ENCODE data around the gene HNRNPA0.

The HNRNPA0 gene

GRCh38 chr5:137741718-137742117, 12.4 kb downstream of the HNRNPA0 start:
- Mint-ChIP-seq H3K4me1 (peaks cover 2% of the 10 kb centered on the region), H3K27ac (no peak overlapping the region), H3K4me3 (no peak overlapping the region), H3K9me3 (peaks cover 3% of the 10 kb centered on the region), H3K27me3 (no peaks in the 10 kb centered on the region), H3K36me3 (peaks cover 2% of the 10 kb centered on the region)
- ATAC-seq (ENCODE audit: low read depth) (no peak), DNase-seq (ENCODE audit: low spot score in 2 of 2) (no peak)

- ATAC-seq (ENCODE audit: low read depth) (no peak), DNase-seq (ENCODE audit: low spot score in 2 of 2) (no peak)
- Mint-ChIP-seq H3K36me3 (peaks cover 2% of the 10 kb centered on the region), H3K9me3 (peaks cover 3% of the 10 kb centered on the region), H3K27me3 (no peaks in the 10 kb centered on the region), H3K4me3 (no peak overlapping the region), H3K4me1 (peaks cover 2% of the 10 kb centered on the region), H3K27ac (no peak overlapping the region)
Observed at GRCh38 chr5:137739737-137740136, 14.4 kb downstream of the HNRNPA0 start.

DNA sequence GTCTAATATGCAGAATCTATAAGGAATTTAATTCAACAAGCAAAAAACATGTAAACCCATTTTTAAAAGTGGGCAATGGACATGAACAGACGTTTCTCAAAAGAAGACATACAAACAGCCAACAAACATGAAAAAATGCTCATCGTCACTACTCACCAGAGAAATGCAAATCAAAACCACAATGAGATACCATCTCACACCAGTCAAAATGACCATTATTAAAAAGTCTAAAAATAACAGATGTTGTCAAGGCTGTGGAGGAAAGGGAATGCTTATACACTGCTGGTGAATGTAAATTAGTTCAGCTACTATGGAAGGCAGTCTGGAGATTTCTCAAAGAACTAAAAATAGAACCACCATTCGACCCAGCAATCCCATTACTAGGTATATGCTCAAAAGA, 15.2 kb downstream of the HNRNPA0 start:
- DNase-seq (ENCODE audit: low spot score in 2 of 2), result no peak
- peaks cover 3% of the 10 kb centered on the region for H3K9me3 Mint-ChIP-seq
- H3K27me3 Mint-ChIP-seq, result peaks cover 2% of the 10 kb centered on the region
- H3K4me1 Mint-ChIP-seq, result peaks cover 2% of the 10 kb centered on the region
- no peak overlapping the region for H3K27ac Mint-ChIP-seq
- H3K36me3 Mint-ChIP-seq, result peaks cover 2% of the 10 kb centered on the region
- no peak overlapping the region for H3K4me3 Mint-ChIP-seq
- ATAC-seq (ENCODE audit: low read depth), result no peak

DNA sequence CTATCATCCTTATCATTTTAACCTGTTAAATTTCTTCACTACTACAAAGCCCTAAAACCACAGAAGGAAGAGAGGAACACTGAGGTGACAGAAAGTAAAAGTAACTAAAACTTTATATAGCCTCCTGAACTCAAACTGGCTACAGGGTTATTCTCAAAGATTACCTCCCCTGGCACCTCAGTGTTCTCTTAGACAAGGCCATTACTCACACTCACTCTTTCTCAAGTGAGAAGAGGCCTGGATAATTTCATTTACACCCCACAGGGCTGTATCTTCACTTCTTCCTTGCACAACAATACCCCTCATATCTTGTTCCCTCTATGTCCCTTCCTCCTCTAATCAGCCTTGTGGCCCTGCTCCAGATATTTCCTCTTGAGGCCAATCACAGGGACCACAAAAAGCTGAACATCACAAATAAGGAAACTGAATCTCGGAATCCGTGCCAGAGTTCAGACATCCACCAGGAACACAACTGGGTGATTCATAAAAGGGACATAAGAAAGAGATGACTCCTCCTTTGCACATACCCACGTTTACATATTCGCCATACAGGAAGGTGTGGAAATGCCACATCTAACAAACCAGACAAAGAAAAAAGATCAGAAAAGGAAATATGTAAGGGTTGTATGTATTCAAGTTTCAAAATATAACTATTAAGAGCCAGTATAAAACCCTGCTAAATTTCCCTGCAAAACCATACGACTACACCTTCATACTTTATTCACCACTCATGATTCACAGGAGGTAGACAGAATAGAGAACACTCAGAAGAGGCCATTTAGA, 16.6 kb downstream of the HNRNPA0 start:
- Mint-ChIP-seq H3K4me1 (peaks cover 2% of the 10 kb centered on the region), H3K27ac (no peak overlapping the region), H3K9me3 (peaks cover 3% of the 10 kb centered on the region), H3K4me3 (no peak overlapping the region), H3K36me3 (peaks cover 2% of the 10 kb centered on the region), H3K27me3 (peaks cover 2% of the 10 kb centered on the region)
- DNase-seq (ENCODE audit: low spot score in 2 of 2) (no peak), ATAC-seq (ENCODE audit: low read depth) (no peak)

DNA sequence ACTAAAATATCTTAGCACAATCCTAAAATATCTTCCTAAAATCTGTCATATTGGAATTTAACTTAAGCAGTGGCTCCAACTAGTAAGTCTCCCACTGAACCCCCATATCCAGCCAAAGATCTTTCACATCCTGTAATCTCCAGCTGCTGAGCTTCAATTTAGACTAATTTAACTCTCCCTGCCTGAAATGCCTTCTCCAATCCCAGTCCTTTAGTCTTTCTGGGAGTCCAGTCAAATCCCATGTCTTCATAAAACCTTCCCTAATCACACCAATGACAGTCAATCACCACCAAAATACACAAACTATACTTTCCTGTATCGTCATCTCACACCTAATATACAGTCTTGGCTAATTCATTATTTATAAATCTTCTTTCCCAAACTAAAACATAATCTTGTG, 17.7 kb downstream of the HNRNPA0 start:
- DNase-seq (ENCODE audit: low spot score in 2 of 2), result no peak
- Mint-ChIP-seq H3K36me3 (peaks cover 2% of the 10 kb centered on the region), H3K27ac (no peak overlapping the region)

GRCh38 chr5:137735555-137736284, 18.4 kb downstream of the HNRNPA0 start, which contains the start of gene KLHL3:
TSS of gene KLHL3 (minus strand) at chr5:137736089. CDS start at chr5:137735646, 443 bp downstream.
- H3K27me3 Mint-ChIP-seq, result peaks cover 2% of the 10 kb centered on the region
- no peak within 1 kb of the TSS for H3K27ac Mint-ChIP-seq
- H3K4me3 Mint-ChIP-seq, result no peak within 1 kb of the TSS
- DNase-seq (ENCODE audit: low spot score in 2 of 2) (peak in 1 of 2 donors; percentile 13), ATAC-seq (ENCODE audit: low read depth) (peak; percentile 32)
- H3K4me1 Mint-ChIP-seq, result peaks cover 2% of the 10 kb centered on the region
- peaks cover 2% of the 10 kb centered on the region for H3K36me3 Mint-ChIP-seq
- peaks cover 3% of the 10 kb centered on the region for H3K9me3 Mint-ChIP-seq

More for the DNA sequence above, 17.7 kb downstream of the HNRNPA0 start:
- H3K4me3 Mint-ChIP-seq, result no peak overlapping the region
- H3K27me3 Mint-ChIP-seq, result peaks cover 2% of the 10 kb centered on the region
- peaks cover 3% of the 10 kb centered on the region for H3K9me3 Mint-ChIP-seq
- no peak for ATAC-seq (ENCODE audit: low read depth)
- peaks cover 2% of the 10 kb centered on the region for H3K4me1 Mint-ChIP-seq

DNA sequence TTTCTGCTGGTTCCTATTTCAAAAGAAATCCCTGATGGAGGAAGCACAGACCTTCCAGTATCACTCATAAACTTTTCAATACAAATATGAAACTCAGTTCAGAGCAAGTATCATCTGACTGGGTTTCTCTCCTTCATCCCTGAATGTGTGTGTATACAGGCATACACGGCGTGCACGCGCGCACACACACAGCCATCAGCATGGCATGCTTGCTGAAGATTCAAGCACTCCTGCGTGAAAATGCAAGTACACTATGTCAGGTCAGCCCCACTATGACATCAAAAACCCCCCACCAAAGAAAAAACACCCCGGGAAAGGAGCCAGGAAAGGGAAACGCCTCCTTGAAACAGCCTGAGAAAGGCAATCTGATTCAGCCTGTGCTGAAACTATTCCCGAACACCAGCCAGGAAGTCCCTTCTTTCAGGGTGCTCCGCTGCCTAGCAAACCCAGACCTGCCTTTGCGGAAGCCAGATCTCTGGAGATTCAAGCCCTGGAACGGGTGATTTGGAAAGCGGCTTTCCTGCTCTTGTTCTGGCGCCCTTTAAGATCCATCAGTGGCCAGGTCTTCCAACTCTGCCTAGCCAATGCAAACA, 19.1 kb downstream of the HNRNPA0 start:
- Mint-ChIP-seq H3K27ac (no peak overlapping the region), H3K4me1 (peaks cover 2% of the 10 kb centered on the region), H3K9me3 (peaks cover 3% of the 10 kb centered on the region), H3K27me3 (peaks cover 2% of the 10 kb centered on the region), H3K4me3 (no peak overlapping the region), H3K36me3 (peaks cover 2% of the 10 kb centered on the region)
- ATAC-seq (ENCODE audit: low read depth) (peak; percentile 27), DNase-seq (ENCODE audit: low spot score in 2 of 2) (no peak)

DNA sequence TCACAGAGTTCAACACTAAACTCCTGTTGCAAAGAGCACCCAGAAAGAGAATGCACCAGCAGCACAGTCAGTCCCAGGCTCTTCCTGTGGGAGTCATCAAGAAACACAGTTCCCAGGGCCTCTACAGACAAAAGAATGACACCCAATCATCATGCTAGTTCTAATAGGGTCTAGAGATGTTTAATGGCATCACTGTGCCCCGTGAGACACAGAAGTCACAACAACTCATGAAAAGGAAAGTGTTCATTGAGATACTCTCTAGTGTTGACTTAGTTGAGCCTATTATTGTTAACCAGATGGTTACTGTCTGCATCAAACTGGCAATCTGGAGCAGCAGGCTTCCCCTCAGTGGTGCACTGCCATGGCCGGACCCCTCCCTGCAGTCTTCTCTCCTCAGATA, 19.8 kb downstream of the HNRNPA0 start:
- DNase-seq (ENCODE audit: low spot score in 2 of 2), result no peak
- Mint-ChIP-seq H3K27me3 (peaks cover 2% of the 10 kb centered on the region), H3K27ac (no peak overlapping the region), H3K9me3 (peaks cover 3% of the 10 kb centered on the region), H3K4me1 (peaks cover 2% of the 10 kb centered on the region), H3K36me3 (peaks cover 2% of the 10 kb centered on the region), H3K4me3 (no peak overlapping the region)
- no peak for ATAC-seq (ENCODE audit: low read depth)

GRCh38 chr5:137733922-137734321, 20.2 kb downstream of the HNRNPA0 start:
- H3K27me3 Mint-ChIP-seq, result peaks cover 2% of the 10 kb centered on the region
- H3K27ac Mint-ChIP-seq, result no peak overlapping the region
- no peak overlapping the region for H3K4me3 Mint-ChIP-seq
- peaks cover 2% of the 10 kb centered on the region for H3K36me3 Mint-ChIP-seq
- H3K9me3 Mint-ChIP-seq, result peaks cover 3% of the 10 kb centered on the region
- DNase-seq (ENCODE audit: low spot score in 2 of 2), result no peak
- peaks cover 2% of the 10 kb centered on the region for H3K4me1 Mint-ChIP-seq
- no peak for ATAC-seq (ENCODE audit: low read depth)

DNA sequence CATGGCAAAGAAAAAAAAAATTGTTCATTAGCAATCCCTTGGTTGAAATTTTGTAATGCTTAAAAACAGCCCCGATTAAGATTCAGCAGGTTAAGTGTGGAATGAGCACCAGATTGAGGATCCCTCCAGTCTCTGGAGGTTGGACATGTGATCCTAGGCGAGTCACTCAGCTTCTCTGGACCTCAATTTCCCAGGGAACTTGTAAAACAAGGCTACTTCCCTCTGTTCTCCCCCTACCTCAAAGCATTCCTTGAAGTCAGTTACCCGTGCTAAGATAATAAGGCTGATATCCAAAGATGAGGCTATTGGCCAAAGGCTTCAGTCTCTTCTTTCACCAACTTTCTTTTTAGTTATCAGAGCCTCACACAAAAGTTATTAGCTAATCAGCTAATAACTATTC, 21.2 kb downstream of the HNRNPA0 start:
- Mint-ChIP-seq H3K27me3 (peaks cover 2% of the 10 kb centered on the region), H3K9me3 (peaks cover 3% of the 10 kb centered on the region), H3K36me3 (peaks cover 2% of the 10 kb centered on the region), H3K4me3 (no peak overlapping the region), H3K27ac (no peak overlapping the region), H3K4me1 (peaks cover 2% of the 10 kb centered on the region)
- DNase-seq (ENCODE audit: low spot score in 2 of 2) (no peak), ATAC-seq (ENCODE audit: low read depth) (no peak)

- no peak for DNase-seq (ENCODE audit: low spot score in 2 of 2)
- H3K9me3 Mint-ChIP-seq, result no peaks in the 10 kb centered on the region
- H3K27ac Mint-ChIP-seq, result no peak overlapping the region
- ATAC-seq (ENCODE audit: low read depth), result no peak
- H3K27me3 Mint-ChIP-seq, result peaks cover 2% of the 10 kb centered on the region
- H3K36me3 Mint-ChIP-seq, result no peaks in the 10 kb centered on the region
- H3K4me3 Mint-ChIP-seq, result no peak overlapping the region
- H3K4me1 Mint-ChIP-seq, result no peaks in the 10 kb centered on the region
Observed at GRCh38 chr5:137731176-137731575, 23.0 kb downstream of the HNRNPA0 start.

GRCh38 chr5:137730336-137730735, 23.8 kb downstream of the HNRNPA0 start:
- no peaks in the 10 kb centered on the region for H3K9me3 Mint-ChIP-seq
- no peak overlapping the region for H3K27ac Mint-ChIP-seq
- H3K4me1 Mint-ChIP-seq, result no peaks in the 10 kb centered on the region
- peaks cover 2% of the 10 kb centered on the region for H3K27me3 Mint-ChIP-seq
- ATAC-seq (ENCODE audit: low read depth) (no peak), DNase-seq (ENCODE audit: low spot score in 2 of 2) (no peak)
- H3K36me3 Mint-ChIP-seq, result no peaks in the 10 kb centered on the region
- no peak overlapping the region for H3K4me3 Mint-ChIP-seq

GRCh38 chr5:137728048-137728447, 26.1 kb downstream of the HNRNPA0 start:
- DNase-seq (ENCODE audit: low spot score in 2 of 2) (no peak), ATAC-seq (ENCODE audit: low read depth) (no peak)
- Mint-ChIP-seq H3K4me1 (no peaks in the 10 kb centered on the region), H3K36me3 (no peaks in the 10 kb centered on the region), H3K27me3 (no peaks in the 10 kb centered on the region), H3K27ac (no peak overlapping the region), H3K4me3 (no peak overlapping the region), H3K9me3 (no peaks in the 10 kb centered on the region)

DNA sequence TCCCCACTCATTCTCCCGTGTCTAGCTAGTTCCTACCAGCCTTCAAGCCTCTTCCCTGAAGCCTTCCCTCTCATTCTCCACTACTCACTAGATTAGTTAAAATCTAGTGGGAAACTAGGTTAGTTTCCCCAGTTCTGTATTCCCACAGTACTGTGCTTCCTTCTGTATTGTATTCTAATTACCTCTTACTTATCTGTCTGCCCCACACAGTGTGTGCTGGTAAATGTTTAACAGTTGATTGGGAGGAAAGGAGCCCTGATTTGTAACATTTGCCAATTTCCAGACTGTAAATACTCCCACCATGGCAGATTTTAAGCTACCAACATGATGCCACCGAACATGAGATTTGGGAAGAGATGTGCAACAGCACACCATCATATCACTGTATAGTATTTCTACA, 26.5 kb downstream of the HNRNPA0 start:
- Mint-ChIP-seq H3K27me3 (no peaks in the 10 kb centered on the region), H3K4me3 (no peak overlapping the region), H3K36me3 (no peaks in the 10 kb centered on the region), H3K9me3 (no peaks in the 10 kb centered on the region), H3K4me1 (no peaks in the 10 kb centered on the region), H3K27ac (no peak overlapping the region)
- ATAC-seq (ENCODE audit: low read depth) (no peak), DNase-seq (ENCODE audit: low spot score in 2 of 2) (no peak)
